Spinal cord (tissue), 10 donors: ENCODE measurements around the gene KRTAP10-2. TPM values are rescaled to one million over a fixed set of nuclear protein-coding genes. Genes with fewer than 3 reads are reported as not detected.

Source experiments
- DNase-seq, 6 donors: peaks; one replicate each; pipeline versions ENCODE4 v3.0.0 to v3.0.0-alpha.2; 2013 to 2015; ENCODE audit warnings: low spot score in 6 of 6, low read depth in 4 of 6
- H3K27ac ChIP-seq: one replicate; pipeline ENCODE4 v1.5.1; 2013; ENCODE audit warnings: low read depth, low read length, control low read depth
- H3K27me3 ChIP-seq: one replicate; pipeline ENCODE4 v1.6.1; 2013; ENCODE audit warnings: low read length; ENCODE audit not compliant: control insufficient read depth, insufficient read depth
- H3K36me3 ChIP-seq: one replicate; pipeline ENCODE4 v1.6.1; 2013; ENCODE audit warnings: low read length; ENCODE audit not compliant: control insufficient read depth, insufficient read depth
- H3K4me1 ChIP-seq: one replicate; pipeline ENCODE4 v1.6.1; 2013; ENCODE audit warnings: low read length; ENCODE audit not compliant: control insufficient read depth, insufficient read depth
- H3K4me3 ChIP-seq: one replicate; pipeline ENCODE4 v1.5.1; 2013; ENCODE audit warnings: low read depth, low read length, control low read depth
- H3K9me3 ChIP-seq: one replicate; pipeline ENCODE4 v1.6.1; 2013; ENCODE audit warnings: low read length; ENCODE audit not compliant: control insufficient read depth, insufficient read depth
- WGBS: methylation state at CpG from one replicate; pipeline ENCODE4 v1.1.5; 2013; ENCODE audit warnings: missing lambda C conversion rate; ENCODE audit not compliant: insufficient coverage; 5-methylcytosine and 5-hydroxymethylcytosine counted together
- polyA plus RNA-seq, 2 donors: library from polyadenylated mRNA; unstranded; fragments of 120-200 nt; gene quantifications; one replicate each; pipeline ENCODE4 v1.2.1, GENCODE V29; 2013; ENCODE audit not compliant: insufficient read length in 2 of 2
- total RNA-seq, 2 donors: library from RNA; depleted of rRNA in 1 of 2; stranded (reverse); fragments of 120-200 nt in 1 of 2; fragments of >200 nt in 1 of 2; gene quantifications; one replicate each; pipeline versions ENCODE4 v1.2.3 to v1.2.4, GENCODE V29; 2013 to 2014
- donor health status: healthy.

Gene KRTAP10-2
- total and polyA plus RNA-seq, 4 donors, result not detected

DNA sequence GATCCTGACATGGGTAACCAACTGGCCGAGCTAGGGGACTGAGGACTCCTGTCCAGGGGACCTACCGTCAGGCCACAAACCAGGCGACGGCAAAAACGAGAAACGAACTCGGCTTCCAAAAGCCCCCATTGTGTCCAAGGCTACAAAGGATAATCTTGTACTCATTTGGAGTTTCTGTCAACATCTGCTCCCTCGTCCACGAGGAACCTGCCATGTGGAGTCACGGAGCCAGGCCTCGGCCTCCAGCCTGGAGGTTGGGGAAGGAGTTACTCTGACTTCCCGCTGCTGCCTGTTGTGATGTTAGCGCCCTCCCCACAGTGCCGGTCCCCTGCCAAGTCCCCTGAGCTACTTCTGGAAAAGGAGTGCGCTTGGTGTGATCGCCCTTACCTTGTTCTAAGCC is 18.6 kb downstream of the KRTAP10-2 start:
- H3K4me3 ChIP-seq, result no peak overlapping the region
- no peak overlapping the region for H3K27ac ChIP-seq
- H3K36me3 ChIP-seq, result no peaks in the 10 kb centered on the region
- DNase-seq, result no peak
- WGBS, result 80% methylated on average over 16 of the region's 16 CpGs
- H3K27me3 ChIP-seq, result no peaks in the 10 kb centered on the region
- no peaks in the 10 kb centered on the region for H3K4me1 ChIP-seq
- H3K9me3 ChIP-seq, result no peaks in the 10 kb centered on the region

DNA sequence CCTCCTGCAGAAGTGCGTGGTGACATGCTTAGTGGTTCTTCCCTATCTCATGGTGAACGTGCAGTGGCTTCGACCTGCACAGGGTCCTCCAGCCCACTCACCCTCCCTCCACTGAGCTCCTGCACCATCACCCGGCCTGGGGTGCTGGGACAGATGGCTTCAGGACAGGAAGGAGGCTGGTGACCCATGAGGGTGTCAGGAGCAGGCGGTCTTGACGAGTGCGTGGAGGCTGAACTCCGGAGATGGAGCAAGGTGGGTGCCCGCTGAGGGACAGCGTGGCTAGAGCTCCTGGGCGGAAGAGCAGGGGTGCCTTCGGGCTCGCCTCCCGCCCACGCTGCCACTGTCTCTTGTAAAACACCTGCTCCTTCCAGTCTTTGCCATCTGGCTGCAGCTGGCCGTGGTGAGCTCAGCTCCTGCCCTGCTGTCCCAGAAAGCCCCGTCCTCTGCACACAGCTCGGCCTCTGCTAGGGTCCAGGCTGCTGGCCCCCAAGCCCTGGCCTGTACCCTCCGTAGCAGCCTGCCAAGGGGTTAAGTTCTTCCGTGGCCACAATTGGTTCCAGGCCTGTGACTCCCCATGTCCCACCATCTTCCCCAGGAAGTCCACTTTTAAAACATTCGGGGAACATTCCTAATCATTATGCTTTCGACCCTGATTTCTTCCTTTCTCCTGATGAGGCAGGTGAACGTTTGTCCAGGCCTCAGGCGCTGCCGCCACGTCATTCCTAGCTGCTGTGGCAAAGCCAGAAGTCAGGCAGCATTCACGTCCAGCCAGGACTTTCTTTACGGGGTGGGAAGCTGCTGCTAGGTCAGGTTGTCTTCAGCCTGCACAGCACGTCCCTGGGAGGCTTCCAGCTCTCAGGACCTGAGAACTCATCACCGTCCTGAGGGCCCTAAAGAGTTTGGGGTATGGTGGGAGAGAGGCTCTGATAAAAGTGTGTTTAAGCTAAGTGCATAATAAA is 19.4 kb downstream of the KRTAP10-2 start:
- Histone ChIP-seq H3K4me3 (no peak overlapping the region), H3K36me3 (no peaks in the 10 kb centered on the region), H3K27me3 (no peaks in the 10 kb centered on the region), H3K27ac (no peak overlapping the region), H3K9me3 (no peaks in the 10 kb centered on the region), H3K4me1 (no peaks in the 10 kb centered on the region)
- no peak for DNase-seq
- 81% methylated on average over 22 of the region's 30 CpGs for WGBS

DNA sequence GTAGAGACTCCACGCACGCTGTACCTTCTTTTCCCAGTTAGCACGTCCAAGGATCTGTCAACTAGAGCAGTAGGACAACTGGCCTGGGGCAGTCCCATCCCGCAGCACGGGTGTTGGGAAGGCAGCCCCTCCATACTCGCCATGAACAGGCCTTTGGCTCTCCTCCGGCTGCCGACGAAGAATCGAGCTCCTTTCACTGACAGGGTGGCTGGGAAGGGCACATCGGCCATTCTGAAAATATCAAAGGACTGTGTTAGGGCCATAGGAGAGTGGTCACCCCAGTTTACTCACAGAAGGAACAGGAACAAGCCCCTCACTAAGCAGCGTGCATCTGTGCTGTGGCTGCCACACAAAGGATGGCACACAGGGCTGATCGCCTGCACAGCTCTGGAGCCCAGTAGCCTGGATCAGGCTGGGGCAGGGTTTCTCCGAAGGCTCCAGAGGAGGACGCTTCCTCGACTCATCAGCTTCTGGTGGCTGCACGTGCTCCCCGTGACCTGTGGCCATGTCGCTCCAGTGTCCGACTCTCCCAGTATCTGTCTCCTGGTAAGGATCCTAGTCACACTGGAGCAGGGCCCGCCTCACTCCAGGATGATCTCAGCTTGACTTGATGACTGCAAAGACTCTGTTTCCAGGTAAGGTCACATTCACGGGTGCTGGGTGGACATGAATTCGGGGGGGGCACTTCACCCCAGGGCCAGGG is 20.3 kb downstream of the KRTAP10-2 start:
- no peak for DNase-seq
- no peaks in the 10 kb centered on the region for H3K9me3 ChIP-seq
- no peaks in the 10 kb centered on the region for H3K27me3 ChIP-seq
- no peaks in the 10 kb centered on the region for H3K36me3 ChIP-seq
- H3K27ac ChIP-seq, result no peak overlapping the region
- no peaks in the 10 kb centered on the region for H3K4me1 ChIP-seq
- WGBS, result 90% methylated on average over 23 of the region's 23 CpGs
- no peak overlapping the region for H3K4me3 ChIP-seq

DNA sequence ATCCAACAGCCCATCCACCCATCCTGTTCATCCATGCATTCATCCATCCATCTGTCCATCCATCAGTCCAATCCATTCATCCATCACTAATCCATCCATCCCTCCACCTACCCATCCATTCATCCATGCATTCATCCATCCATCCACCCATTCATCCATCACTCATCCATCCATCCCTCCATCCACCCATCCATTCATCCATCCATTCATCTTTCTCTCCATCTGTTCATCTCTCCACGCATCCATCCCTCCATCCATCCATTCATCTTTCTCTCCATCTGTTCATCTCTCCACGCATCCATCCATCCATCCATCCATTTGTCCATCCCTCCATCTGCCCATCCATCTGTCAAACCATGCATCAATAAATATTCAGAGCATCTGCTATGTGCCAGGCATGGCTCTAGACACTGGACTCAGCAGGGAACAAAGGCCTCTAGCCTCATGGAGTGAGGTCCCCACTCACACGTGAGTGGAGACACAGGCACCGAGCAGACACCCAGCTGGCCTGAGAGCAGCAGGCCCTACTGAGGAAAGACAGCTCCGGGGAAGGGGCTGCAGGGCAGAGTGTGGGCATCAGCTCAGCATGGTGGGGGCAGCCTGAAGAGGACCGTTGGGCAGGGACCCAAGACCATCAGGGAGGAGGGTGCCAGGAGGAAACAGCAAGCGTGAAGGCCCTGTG is 20.9 kb downstream of the KRTAP10-2 start:
- no peak overlapping the region for H3K27ac ChIP-seq
- no peaks in the 10 kb centered on the region for H3K36me3 ChIP-seq
- 83% methylated on average over 7 of the region's 7 CpGs for WGBS
- H3K4me3 ChIP-seq, result no peak overlapping the region
- H3K27me3 ChIP-seq, result no peaks in the 10 kb centered on the region
- H3K9me3 ChIP-seq, result no peaks in the 10 kb centered on the region
- DNase-seq, result no peak
- H3K4me1 ChIP-seq, result no peaks in the 10 kb centered on the region

DNA sequence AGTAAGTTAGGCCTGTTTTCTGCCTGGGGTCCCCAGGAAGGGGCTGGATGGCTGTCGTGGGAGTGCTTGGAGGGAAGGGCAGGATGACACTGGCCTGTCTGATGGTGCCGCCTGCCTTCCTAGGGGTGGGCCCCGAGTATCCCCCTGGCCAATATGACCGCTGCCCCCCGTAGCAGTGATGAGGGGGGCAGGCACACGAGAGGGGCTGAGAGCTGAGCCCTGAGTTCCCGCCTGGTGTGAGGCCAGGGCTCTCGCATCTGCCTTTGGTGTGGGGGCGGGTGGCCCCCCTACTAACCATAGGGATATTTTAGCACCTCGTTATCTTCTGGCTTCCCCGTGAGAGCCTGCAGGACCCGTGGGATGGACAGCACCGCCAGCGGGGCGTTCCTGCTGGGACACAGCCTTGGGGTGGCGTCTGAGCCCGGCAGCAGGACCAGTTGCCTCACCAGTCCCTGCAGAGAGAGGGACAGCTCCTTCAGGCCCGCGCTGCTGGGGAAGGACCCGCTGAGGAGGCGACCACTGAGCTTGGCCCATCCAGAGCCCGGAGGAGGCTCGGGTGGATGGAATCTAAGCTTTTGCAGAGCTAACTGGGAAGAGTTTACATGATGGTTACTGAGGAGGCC is 21.7 kb downstream of the KRTAP10-2 start:
- H3K36me3 ChIP-seq, result no peaks in the 10 kb centered on the region
- no peak for DNase-seq
- 76% methylated on average over 23 of the region's 23 CpGs for WGBS
- H3K9me3 ChIP-seq, result no peaks in the 10 kb centered on the region
- no peaks in the 10 kb centered on the region for H3K4me1 ChIP-seq
- H3K27ac ChIP-seq, result no peak overlapping the region
- no peak overlapping the region for H3K4me3 ChIP-seq
- no peaks in the 10 kb centered on the region for H3K27me3 ChIP-seq

DNA sequence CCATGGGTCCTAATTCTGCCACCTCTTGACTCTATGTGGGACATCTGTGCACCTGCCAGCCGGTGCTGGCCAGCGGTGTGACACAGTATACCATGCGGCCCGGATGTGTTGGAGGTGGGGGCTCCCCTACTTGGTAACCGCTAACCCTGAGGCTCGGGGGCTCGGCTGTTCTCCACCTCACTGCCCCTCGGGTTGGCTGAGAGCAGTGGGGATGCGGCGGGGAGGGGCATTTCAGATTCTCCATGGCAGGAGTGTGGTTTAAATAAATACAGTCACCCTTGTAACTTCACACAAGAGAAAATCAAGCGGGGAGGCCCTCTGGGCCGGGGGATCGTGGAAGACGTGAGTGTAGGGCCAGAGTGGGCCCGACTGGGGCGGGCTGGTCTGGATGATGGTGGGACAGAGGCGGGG is 22.3 kb downstream of the KRTAP10-2 start:
- Histone ChIP-seq H3K27ac (no peak overlapping the region), H3K4me1 (no peaks in the 10 kb centered on the region), H3K9me3 (no peaks in the 10 kb centered on the region), H3K27me3 (no peaks in the 10 kb centered on the region), H3K36me3 (no peaks in the 10 kb centered on the region), H3K4me3 (no peak overlapping the region)
- no peak for DNase-seq
- WGBS, result 96% methylated on average over 10 of the region's 17 CpGs

DNA sequence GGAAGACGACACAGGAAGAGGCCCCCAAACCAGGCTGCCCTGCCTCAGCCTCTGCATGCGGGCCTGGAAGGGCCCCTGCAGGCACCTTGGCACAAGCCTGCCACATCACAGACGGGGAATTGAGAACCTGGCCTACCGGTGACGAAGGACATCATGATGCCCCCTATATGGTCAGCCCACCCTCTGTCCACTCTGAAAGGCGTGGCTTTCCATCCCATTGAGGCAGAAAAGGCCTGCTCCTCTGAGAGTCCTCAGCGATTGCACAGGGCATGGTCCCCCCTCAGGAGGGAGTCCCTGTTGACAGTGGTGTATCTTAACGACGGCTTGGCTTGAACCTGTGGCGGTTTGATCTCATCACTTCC is 22.7 kb downstream of the KRTAP10-2 start:
- H3K4me3 ChIP-seq, result no peak overlapping the region
- no peak for DNase-seq
- H3K27me3 ChIP-seq, result no peaks in the 10 kb centered on the region
- no peak overlapping the region for H3K27ac ChIP-seq
- 85% methylated on average over 6 of the region's 10 CpGs for WGBS
- no peaks in the 10 kb centered on the region for H3K36me3 ChIP-seq
- H3K9me3 ChIP-seq, result no peaks in the 10 kb centered on the region
- no peaks in the 10 kb centered on the region for H3K4me1 ChIP-seq

DNA sequence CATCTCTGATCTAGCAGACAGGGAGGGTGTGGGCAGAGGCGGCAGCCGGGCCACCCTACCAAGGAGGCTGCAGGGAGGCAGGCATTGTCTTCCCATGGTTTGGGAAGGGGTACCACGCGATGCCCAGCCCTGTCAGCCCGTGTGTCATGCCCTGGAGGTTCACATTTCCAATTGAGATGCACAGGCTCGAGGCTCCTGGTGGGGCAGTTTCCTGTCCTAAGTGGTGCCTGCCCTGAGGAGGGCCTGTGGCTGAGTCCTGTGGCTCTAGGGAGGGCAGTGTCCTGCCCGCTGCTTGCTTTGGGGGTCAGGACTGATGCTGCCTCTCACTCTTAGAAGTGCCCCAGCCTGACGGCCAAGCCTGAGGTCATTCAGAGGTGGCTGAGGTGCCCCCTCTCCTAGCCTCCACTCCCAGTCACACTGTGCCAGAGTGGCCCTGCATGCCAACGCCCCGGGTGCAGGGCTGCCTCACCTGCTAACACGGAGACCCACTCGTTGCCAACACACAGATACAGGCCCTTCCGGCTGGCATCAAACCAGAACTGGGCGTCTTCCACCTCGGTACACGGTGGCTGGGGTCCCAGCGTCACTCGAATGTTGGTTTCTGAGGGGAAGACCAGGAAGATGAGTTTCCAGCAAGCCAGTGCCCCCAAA is 23.2 kb downstream of the KRTAP10-2 start:
- H3K27me3 ChIP-seq, result no peaks in the 10 kb centered on the region
- no peak overlapping the region for H3K4me3 ChIP-seq
- 90% methylated on average over 18 of the region's 18 CpGs for WGBS
- no peak for DNase-seq
- no peaks in the 10 kb centered on the region for H3K9me3 ChIP-seq
- H3K4me1 ChIP-seq, result no peaks in the 10 kb centered on the region
- no peaks in the 10 kb centered on the region for H3K36me3 ChIP-seq
- H3K27ac ChIP-seq, result no peak overlapping the region
